PC-3 (cell line): Measurements from ENCODE around the gene TCF20. TPM values are rescaled to one million over a fixed set of nuclear protein-coding genes. Genes with fewer than 3 reads are reported as not detected.

Experiments
- ATAC-seq: fragments of 200-7000 bp; cut with Tn5 transposase; 2 replicates; pipeline ENCODE4 v1.9.1; 2020; ENCODE audit warnings: mild to moderate bottlenecking, moderate library complexity
- BruUV-seq: library from RNA; stranded (reverse); fragments of 400-500 nt; replicated peaks from 2 replicates; lab custom pipeline; 2021; lab: Mats Ljungman, UMichigan
- CTCF ChIA-PET: fragments of 300-600 bp; sonication (Branson Sonifier 250); formaldehyde crosslinking; loops from one replicate; lab custom pipeline; 2022; ENCODE audit warnings: antibody characterized with exemption; lab: Charles Lee
- POLR2A ChIA-PET: fragments of 300-600 bp; sonication (Branson Sonifier 250); formaldehyde crosslinking; loops from one replicate; lab custom pipeline; 2022; ENCODE audit warnings: antibody characterized with exemption; ENCODE audit not compliant: unreplicated experiment; lab: Charles Lee
- DNase-seq: peaks from one replicate; pipeline ENCODE4 v3.0.0-alpha.2; 2015
- H2AFZ ChIP-seq: fragments of 300-600 bp; sonication (generic); 2 replicates; pipeline ENCODE4 v1.6.0; 2016; ENCODE audit warnings: antibody characterized with exemption, low read length
- H3F3A ChIP-seq: fragments of 300-600 bp; sonication (generic); one replicate; pipeline ENCODE4 v1.6.0; 2017; ENCODE audit warnings: antibody characterized with exemption, low read length, control low read depth, mild to moderate bottlenecking; ENCODE audit not compliant: unreplicated experiment
- H3K27ac ChIP-seq: fragments of 300-600 bp; sonication (generic); 2 replicates; pipeline ENCODE4 v1.5.1; 2016; ENCODE audit warnings: mild to moderate bottlenecking, low read length
- H3K27me3 ChIP-seq: fragments of 300-600 bp; sonication (generic); 2 replicates; pipeline ENCODE4 v1.6.1; 2016; ENCODE audit warnings: low read length, mixed read lengths
- H3K36me3 ChIP-seq: fragments of 300-600 bp; sonication (generic); 2 replicates; pipeline ENCODE4 v1.6.1; 2016; ENCODE audit warnings: low read depth, mixed run types, low read length, mixed read lengths
- H3K4me1 ChIP-seq: fragments of 300-600 bp; sonication (generic); 2 replicates; pipeline ENCODE4 v1.5.1; 2016; ENCODE audit warnings: low read length; ENCODE audit not compliant: insufficient read depth
- H3K4me2 ChIP-seq: fragments of 300-600 bp; sonication (generic); 2 replicates; pipeline ENCODE4 v1.6.0; 2016; ENCODE audit warnings: low read length
- H3K4me3 ChIP-seq: fragments of 300-600 bp; sonication (generic); 2 replicates; pipeline ENCODE4 v1.5.1; 2016; ENCODE audit warnings: mild to moderate bottlenecking, low read length, mixed read lengths
- H3K79me2 ChIP-seq: fragments of 300-600 bp; sonication (generic); 2 replicates; pipeline ENCODE4 v1.6.1; 2017; ENCODE audit warnings: low read length, mixed read lengths
- H3K9ac ChIP-seq: fragments of 300-600 bp; sonication (generic); 2 replicates; pipeline ENCODE4 v1.6.0; 2016; ENCODE audit warnings: mild to moderate bottlenecking, low read length
- H3K9me2 ChIP-seq: fragments of 300-600 bp; sonication (generic); replicated peaks from 2 replicates; pipeline ENCODE4 v1.6.1; 2016; ENCODE audit warnings: mixed run types, low read length, mixed read lengths
- H3K9me3 ChIP-seq: fragments of 300-600 bp; sonication (generic); 2 replicates; pipeline ENCODE4 v1.6.1; 2016; ENCODE audit warnings: low read length, mixed read lengths
- H4K20me1 ChIP-seq: fragments of 300-600 bp; sonication (generic); 2 replicates; pipeline ENCODE4 v1.6.1; 2016; ENCODE audit warnings: low read length, mixed read lengths
- EZH2 ChIP-seq: fragments of 300-600 bp; sonication (generic); IDR thresholded peaks from one replicate; pipeline ENCODE4 v1.6.1; 2017; ENCODE audit warnings: antibody characterized with exemption, mild to moderate bottlenecking, low read length; ENCODE audit not compliant: unreplicated experiment
- EZH2phosphoT487 ChIP-seq: fragments of 300-600 bp; sonication (generic); IDR thresholded peaks from 2 replicates; pipeline ENCODE4 v1.6.1; 2018; ENCODE audit warnings: mild to moderate bottlenecking, antibody characterized with exemption, low read length, borderline replicate concordance
- intact Hi-C: fragments of 100-400 bp; cut with micrococcal nuclease; formaldehyde crosslinking; loops from 2 replicates; pipeline ENCODE4 v1.9.0; 2023
- total RNA-seq: library from RNA; depleted of rRNA; stranded (reverse); fragments of >200 nt; gene quantifications from 2 replicates; pipeline ENCODE4 v1.2.3, GENCODE V29; 2014
- TF ChIP-seq, protein P1 (sequence below): fragments of 300-600 bp; sonication (generic); conservative IDR thresholded peaks from 2 replicates; pipeline ENCODE4 v1.5.1; 2017; ENCODE audit warnings: antibody characterized with exemption, low read depth, mild to moderate bottlenecking, low read length

TCF20 gene
- total RNA-seq, 1 experiment from 2014 or later: 36.0 TPM

DNA sequence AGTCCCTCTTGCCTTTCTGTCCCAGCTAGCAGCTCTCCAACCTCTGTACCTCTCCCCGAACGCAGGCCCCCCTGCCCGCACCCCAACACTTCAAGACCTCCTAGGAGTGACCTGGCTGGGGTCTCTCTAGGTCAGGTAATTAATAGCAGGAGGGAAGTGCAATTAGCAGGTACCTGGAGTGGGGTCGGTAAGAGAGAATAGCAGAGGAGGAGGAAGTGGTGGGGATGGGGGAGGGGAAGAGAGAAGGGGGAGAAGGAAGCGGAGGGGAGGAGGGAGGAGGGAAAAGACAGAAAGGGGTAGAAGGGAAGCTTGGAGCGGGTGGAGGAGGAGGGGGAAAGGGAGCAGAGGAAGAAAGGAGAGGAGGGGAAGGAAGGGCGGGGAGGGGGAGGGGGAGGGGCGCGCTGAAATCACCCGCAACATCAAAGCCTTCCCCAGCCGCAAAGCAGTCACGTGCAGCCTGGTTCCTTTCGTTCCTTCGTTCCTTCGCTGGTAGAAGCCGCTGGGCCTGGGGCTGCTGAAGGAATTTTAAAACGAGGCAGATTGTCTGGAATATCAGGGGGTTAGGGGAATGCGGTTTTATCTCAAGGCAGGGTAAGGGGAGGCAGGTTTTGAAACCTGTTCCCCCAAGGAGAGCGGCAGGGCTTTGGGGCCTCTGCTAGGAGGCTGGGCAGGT is 29.3 kb upstream of the TCF20 start:
- no peaks in the 10 kb centered on the region for H3K36me3 ChIP-seq
- intact Hi-C loops: no loop called here
- BruUV-seq: no TSS peak
- H4K20me1 ChIP-seq: no peaks in the 10 kb centered on the region
- ChIA-PET CTCF (no interaction called here), POLR2A (no interaction called here)
- no peaks in the 10 kb centered on the region for H3K79me2 ChIP-seq
- H3K9me2 ChIP-seq: no peaks in the 10 kb centered on the region
- H3K4me1 ChIP-seq: no peaks in the 10 kb centered on the region
- H2AFZ ChIP-seq: no peak overlapping the region
- H3K4me3 ChIP-seq: no peak overlapping the region
- DNase-seq: no peak
- ATAC-seq: no peak
- TF ChIP-seq, protein P1, sequence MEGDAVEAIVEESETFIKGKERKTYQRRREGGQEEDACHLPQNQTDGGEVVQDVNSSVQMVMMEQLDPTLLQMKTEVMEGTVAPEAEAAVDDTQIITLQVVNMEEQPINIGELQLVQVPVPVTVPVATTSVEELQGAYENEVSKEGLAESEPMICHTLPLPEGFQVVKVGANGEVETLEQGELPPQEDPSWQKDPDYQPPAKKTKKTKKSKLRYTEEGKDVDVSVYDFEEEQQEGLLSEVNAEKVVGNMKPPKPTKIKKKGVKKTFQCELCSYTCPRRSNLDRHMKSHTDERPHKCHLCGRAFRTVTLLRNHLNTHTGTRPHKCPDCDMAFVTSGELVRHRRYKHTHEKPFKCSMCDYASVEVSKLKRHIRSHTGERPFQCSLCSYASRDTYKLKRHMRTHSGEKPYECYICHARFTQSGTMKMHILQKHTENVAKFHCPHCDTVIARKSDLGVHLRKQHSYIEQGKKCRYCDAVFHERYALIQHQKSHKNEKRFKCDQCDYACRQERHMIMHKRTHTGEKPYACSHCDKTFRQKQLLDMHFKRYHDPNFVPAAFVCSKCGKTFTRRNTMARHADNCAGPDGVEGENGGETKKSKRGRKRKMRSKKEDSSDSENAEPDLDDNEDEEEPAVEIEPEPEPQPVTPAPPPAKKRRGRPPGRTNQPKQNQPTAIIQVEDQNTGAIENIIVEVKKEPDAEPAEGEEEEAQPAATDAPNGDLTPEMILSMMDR: no peak
- TF ChIP-seq EZH2phosphoT487 (no peak), EZH2 (no peak)
- no peaks in the 10 kb centered on the region for H3K9me3 ChIP-seq
- H3K27me3 ChIP-seq: no peaks in the 10 kb centered on the region
- H3K27ac ChIP-seq: no peak overlapping the region
- H3K4me2 ChIP-seq: no peak overlapping the region
- H3K9ac ChIP-seq: no peak overlapping the region
- H3F3A ChIP-seq: no peaks in the 10 kb centered on the region

DNA sequence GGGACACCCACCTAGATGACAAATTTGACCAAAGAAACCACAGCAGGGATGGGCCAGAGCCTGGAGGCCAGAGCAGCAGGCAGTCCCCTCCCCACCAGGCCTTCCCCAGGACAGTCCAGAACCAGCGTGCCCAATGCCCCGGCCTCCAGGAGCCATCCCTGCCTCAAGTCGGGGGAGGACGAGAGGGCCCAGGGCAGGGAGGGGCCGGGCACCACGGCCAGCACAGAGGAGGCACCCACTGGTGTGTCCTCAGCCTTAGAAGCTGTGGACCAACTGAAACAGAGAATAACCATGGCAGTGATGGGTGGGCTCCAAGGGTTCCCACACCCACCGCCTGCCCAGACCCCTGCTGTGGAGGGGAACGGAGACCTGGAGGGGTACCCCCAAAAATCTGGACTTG is 28.3 kb upstream of the TCF20 start:
- H3K9ac ChIP-seq: no peak overlapping the region
- H3K27ac ChIP-seq: no peak overlapping the region
- no peaks in the 10 kb centered on the region for H3K79me2 ChIP-seq
- no peak for ATAC-seq
- TF ChIP-seq, protein P1: no peak
- no peak for TF ChIP-seq EZH2phosphoT487
- no peak for TF ChIP-seq EZH2
- BruUV-seq: no TSS peak
- no peak for DNase-seq
- no peaks in the 10 kb centered on the region for H3K4me1 ChIP-seq
- no peaks in the 10 kb centered on the region for H3K9me2 ChIP-seq
- no peaks in the 10 kb centered on the region for H3K27me3 ChIP-seq
- CTCF ChIA-PET: no interaction called here
- POLR2A ChIA-PET: no interaction called here
- H3K4me3 ChIP-seq: no peak overlapping the region
- H2AFZ ChIP-seq: no peak overlapping the region
- H3K36me3 ChIP-seq: no peaks in the 10 kb centered on the region
- no peaks in the 10 kb centered on the region for H4K20me1 ChIP-seq
- no peaks in the 10 kb centered on the region for H3K9me3 ChIP-seq
- no peaks in the 10 kb centered on the region for H3F3A ChIP-seq
- no peak overlapping the region for H3K4me2 ChIP-seq
- intact Hi-C loops: no loop called here

DNA sequence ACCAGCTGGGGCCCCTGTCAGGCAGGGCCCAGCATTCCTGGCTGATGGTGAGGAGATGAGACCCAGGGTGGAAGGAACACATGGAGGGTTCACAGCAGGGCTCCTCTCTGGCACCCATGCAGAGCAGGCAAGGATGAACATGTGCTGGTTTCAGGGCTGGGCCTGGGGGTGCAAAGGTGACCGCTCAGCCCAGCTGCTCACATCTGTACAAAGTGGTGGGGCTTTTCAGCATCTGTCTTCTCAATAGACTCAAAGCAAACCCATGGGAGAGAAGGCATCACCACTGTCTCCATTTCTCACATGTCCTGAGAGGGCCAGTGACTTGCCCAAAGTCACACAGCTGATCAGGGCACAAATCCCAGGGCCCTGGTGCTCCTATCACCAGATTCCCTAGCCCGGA is 27.3 kb upstream of the TCF20 start:
- no peak for ATAC-seq
- H3K27ac ChIP-seq: no peak overlapping the region
- CTCF ChIA-PET: interaction anchor here (0.5 kb wide), 1 partner anchor 10 kb away, joined by 13 read pairs; no protein-coding TSS in a partner anchor
- H3K4me3 ChIP-seq: no peak overlapping the region
- no peaks in the 10 kb centered on the region for H3K9me3 ChIP-seq
- TF ChIP-seq EZH2 (no peak), EZH2phosphoT487 (no peak)
- TF ChIP-seq, protein P1: no peak
- H3K4me2 ChIP-seq: no peak overlapping the region
- no peak for DNase-seq
- H2AFZ ChIP-seq: no peak overlapping the region
- H3F3A ChIP-seq: no peaks in the 10 kb centered on the region
- H3K36me3 ChIP-seq: no peaks in the 10 kb centered on the region
- no peaks in the 10 kb centered on the region for H3K27me3 ChIP-seq
- no peaks in the 10 kb centered on the region for H3K79me2 ChIP-seq
- no peaks in the 10 kb centered on the region for H4K20me1 ChIP-seq
- no peaks in the 10 kb centered on the region for H3K4me1 ChIP-seq
- H3K9me2 ChIP-seq: no peaks in the 10 kb centered on the region
- intact Hi-C loops: no loop called here
- no TSS peak for BruUV-seq
- H3K9ac ChIP-seq: no peak overlapping the region
- POLR2A ChIA-PET: no interaction called here
